Stimulated activated CD8-positive, alpha-beta memory T cell treated with anti-CD3 and anti-CD28 coated beads, Interleukin-15, amount 100 ng/mL, for 48 hours (primary cell): Measurements from ENCODE around the gene NAA30.

Experiments
- DNase-seq, 2 donors: peaks; one replicate each; pipeline ENCODE4 v3.0.0-alpha.2; 2020; ENCODE audit warnings: low read depth in 2 of 2

NAA30 gene

DNA sequence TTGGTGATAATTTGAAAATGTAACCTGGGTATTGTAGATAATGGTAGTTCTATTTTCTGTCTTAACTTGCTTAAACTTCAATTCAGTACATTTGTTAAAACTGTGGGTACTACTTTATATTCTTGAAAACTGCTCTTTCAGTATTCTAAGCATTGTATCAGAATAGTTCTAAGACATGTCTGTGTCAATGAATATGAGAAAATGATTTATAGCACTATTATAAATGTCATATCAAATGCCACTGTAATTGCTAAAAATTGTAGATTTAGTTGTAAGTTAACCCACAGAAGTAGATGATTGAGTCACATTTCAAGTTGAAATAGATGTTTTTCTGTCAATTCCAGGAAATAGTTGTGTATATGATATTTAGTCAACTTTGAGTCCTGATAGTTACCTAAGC is 2.4 kb downstream of the NAA30 start:
- no peak for DNase-seq

DNA sequence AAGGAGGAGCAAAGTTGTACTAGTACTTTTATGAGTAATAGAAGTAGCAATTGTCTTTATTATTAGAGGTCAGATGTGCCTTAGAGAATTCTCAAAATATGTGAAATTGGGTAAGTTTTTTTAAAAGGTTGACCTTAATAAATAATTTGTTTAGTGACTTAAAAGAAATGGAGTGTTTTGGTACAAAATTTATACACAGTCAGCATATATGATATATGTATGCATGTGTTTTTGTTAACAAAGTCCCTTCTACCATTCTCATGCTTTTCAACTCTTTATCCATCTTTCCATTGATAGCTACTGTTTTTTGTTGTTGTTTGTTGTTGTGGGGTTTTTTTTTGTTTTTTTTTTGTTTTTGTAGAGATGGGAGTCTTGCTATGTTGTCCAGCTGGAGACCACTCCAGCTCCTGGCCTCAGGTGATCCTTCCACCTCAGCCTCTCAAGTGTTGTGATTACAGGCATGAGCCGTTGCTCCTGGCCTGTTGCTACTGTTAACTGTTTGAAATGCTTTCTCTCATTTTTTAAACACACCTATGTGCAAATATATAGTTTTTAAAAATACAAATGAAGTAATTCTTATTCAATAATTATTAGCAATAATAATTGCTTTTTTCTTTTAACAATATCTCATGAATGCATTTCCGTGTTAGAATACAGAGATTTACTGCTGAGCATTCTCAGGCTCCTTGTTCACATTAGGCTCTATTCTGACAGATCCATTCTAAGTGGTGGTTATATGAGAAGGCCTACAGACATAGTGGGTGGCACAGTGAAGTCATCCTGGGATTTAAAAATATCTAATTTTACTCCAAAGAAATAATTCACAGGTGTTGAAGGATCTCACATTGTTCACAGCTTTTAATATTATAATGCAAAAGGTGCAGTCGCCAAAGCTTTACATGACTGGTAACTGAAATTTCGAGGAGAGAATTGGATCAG is 10.4 kb downstream of the NAA30 start:
- DNase-seq, result no peak

DNA sequence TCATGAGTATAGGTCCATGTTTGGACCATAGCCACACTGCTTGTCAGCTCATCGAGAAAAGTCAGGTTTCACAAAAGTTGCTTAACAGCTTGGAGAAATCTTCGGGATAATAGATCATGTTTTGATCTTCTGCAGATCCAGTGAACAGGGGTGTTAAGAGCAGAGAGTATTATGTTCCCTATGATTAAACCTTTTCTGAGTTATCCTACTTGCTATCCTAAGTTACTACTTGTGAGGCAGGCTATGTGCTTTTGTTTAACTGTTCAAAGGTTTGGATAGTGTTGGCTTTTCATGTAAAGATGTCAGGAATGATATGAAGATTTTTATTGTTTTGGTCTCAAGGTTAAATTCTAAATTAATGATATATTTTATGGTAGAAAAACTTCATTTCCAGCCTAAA is 11.1 kb downstream of the NAA30 start:
- no peak for DNase-seq

DNA sequence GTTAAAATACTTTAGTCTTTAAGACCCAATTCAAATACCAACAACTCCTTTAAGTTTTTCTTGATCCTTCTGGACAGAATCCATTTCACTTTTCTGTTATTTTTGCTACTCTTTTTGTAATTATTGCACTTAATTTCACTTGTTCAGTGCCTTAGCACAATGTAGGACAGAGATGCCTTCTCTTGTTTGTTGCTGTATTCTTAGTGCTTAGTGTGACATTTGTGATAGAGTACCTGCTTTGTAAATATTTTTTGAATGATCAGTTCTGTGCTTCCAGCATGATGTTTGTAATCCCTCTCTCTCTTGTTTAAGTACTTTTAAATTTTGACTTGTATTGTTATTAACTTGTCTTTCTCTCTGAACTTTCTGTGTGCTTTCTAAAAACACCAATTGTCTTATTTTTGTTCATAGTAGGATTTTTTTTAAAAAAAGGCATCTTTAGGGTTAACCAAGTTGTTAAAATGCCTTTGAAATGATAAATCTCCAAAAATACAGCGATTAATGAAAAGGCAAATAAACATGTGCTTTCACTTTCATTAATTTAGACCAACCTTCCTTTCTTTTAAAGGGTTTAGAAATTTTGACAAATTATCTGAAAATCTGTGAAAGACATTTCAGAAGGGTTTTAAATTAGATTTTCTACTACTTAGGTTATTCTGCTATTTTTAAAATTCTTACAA is 11.9 kb downstream of the NAA30 start:
- DNase-seq, result no peak

DNA sequence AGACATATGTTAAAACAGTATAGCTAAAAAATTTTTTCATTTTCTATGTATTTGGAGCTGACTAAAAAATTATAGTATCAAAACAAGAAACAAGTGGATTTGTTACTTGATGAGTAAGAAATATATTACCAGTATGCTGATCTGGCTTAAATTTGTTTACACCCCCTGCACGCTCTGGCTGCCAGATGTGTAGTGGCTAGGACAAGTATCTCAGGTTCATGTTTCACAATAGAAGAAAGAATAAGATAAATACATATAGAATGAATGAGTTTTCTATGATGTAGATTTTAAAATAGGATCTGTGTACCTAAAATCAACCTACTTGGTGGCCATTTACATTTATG is 13.1 kb downstream of the NAA30 start:
- DNase-seq, result no peak

DNA sequence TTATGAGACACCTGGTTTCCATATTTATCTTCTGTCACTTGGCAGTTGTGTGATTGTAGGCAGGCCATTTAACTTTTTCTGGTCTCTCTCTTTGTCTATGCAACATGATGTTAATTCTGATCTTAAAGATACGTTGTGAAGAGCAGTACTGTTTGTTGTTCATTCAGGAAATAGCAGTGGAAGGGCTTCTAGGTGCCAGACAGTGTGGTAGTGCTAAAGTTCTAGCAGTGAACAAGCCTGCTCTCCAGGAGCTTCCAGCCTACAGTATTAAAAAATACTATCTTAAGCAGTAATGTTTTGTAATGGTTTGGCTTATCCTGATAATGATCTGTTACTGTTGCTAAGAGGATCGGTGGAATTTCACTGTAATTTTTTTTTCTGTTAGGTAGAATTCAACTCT is 15.2 kb downstream of the NAA30 start:
- DNase-seq, result no peak

DNA sequence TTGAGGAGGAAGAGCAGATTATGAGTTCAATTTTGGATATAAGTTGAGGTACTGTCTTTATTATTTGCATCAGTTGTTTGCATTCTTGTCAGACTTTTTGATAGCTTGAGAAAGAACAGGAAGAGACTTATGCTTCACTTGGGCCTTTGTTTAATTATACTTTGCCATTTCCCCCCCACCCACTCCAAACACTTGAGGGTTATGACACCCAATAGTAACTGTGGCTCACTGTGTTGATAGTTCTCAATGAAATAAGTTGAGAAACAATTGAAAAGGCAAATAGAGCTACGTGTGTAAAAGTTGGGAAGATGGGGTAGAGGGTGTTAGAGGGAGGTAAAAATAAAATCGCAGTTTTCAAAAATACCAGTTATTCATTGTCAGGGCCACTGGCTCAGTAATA is 17.7 kb downstream of the NAA30 start:
- no peak for DNase-seq

DNA sequence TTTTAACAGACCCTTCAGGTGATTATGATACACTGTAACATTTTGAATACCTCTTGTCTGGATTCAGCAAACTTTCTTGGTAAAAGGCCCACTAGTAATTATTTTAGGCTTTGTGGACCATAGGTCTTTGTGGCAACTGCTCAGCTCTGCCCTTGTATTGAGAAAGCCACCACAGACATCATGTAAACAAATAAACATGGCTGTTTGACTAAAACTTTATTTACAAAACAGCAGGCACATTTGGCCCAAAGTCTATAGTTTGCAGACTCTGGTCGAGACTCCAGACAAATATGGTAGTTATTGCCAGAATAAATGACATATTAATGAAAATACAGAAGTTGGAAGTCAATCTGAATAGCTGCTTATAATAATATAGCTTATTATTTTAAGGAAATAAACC is 18.2 kb downstream of the NAA30 start:
- DNase-seq, result no peak

DNA sequence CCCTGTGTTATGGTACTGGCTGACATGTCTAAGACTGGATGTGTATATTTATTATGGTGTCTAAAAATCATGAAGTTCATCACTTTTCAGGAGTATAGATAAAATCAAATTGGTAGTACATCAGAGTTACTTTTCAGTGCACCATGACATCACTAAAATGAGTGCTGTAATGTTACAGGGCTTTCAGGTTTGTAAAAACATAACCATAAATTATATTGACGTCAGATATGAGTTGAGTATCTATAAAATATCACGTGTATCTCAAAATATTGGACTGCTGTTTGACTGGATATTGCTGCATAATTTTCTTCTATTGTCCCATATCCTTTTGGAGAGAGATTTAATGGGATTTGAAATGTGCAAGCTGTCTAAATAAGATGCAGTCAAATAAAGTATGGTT is 22.0 kb downstream of the NAA30 start:
- DNase-seq, result no peak

DNA sequence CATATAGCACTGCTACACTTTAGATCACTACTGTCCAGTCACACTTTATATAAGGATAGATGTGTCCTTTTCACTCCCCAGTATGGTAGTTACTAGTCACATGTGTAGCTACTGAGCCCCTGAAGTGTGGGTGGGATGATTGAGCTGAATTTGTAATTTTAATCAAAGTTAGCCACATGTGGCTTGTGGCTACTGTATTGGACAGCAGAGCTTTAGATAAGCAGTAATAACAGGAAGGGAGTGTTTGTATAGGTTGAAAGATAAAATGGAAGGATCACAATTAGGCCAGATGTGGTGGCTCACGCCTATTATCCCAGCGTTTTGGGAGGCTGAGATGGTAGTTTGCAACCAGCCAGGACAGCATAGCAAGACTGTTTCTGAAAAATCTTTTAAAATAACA is 23.5 kb downstream of the NAA30 start:
- DNase-seq, result no peak

DNA sequence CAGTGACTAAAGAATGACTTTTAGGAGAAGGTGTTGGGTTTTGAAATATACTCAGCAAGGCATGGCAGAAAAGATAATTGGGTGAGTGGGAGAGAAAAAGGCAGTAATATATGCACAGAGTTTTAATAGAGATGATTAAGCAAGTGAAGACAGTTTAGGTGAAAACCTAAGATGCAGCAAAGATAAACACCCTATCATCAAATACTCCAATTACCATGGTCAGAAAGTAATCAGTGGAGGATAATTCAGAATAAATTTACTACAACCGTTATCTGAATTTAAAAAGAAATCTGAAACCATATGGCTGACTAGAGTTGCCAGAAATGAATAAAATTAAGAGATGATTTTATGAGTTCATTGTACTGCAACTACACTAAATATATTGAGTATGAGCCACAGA is 26.8 kb downstream of the NAA30 start:
- no peak for DNase-seq

DNA sequence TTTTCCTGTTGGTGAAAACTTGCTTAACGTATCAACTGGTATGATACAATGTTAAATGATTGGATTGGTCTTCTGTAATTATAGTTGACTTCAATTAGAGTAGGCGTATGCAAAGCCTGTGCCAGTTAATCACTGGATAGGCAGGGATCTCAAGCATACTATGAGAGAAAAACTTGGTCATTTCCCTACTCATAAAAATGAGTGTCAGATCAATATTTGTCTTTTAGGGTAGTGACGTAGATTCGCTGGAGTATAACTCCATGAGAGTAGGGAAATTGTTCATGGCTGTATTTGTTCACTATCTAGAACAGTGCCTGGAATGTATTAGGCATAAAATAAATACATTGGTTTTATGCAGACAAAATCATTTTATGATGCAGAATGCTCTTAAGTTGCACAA is 28.6 kb downstream of the NAA30 start:
- no peak for DNase-seq

DNA sequence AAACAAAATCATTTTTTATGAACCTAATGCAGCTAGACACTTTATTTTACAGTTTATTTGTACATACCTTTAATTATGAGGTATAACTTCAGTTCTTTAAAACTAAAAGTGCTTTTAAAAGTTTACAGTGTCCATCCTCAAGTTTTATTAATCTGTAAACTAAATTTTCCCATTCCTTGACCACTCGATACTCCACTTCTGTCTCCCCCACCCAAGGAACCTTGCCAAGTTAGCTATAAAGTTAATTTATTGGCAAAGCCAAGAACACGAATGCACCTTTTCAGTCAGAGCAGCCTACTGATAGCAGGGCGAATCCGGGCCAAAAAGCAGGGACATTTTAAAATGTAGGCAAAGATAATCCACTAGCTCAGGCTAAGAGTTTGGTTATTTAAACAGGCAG is 29.6 kb downstream of the NAA30 start:
- DNase-seq, result no peak

DNA sequence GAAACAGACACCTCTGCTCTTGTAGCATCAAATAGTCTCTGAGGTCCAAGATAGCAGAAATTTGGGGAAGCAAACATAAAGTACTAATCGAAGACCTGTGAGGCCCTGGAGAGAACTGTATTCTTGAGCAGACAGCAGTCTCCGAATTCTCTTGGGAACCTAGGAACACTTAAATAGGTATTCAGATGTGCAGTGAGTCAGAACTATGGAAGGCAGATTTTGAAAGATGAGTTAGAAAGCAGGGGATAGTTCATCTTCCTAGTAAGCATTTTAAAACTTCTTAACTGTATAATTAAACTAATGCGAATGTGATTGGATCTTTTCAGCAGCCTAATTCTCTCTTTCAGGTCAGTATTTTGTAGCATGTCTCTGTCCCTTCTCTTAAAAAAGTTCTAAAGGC is 30.6 kb downstream of the NAA30 start:
- no peak for DNase-seq

DNA sequence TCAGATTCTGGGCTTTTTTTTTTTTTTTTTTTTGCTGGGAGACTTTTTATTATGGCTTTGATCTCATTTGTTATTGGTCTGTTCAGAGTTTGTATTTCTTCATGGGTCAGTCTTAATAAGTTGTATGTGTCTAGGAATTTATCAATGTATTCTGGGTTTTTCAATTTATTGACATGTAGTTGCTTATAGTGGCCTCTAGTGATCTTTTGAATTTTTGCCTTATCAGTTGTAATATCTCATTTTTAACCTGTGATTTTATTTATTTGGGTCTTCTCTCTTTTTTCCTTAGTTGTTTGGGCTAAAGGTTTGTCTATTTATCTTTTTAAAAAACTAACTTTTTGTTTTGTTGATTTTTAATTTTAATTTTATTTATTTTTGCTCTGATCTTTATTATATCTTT is 45.5 kb downstream of the NAA30 start:
- no peak for DNase-seq

DNA sequence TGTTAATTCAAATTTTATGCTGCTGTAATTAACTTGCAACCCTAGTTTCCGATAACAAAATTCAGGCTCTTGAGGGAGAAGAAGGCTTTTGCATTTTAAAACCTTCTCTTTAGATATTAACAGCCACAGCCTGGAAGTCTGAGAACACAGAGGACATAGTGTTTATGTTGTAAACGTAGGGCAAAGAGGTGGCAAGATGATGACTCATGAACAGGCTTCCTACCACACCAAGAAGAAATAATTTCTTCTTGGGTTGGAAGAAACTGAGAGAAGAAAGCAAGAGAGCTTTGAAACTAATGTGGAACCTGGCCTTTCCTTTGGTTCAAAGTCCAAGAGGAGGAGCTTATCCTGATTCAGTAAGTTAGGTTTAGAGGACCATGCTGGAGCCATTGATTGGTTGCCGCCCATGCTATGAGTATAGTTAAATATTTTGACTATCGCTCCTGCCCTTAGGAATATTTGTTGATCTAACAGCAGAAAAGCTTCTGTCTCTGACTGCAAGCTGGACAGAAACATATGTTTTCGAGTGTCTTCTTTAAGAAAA is 71.5 kb downstream of the NAA30 start:
- DNase-seq, result no peak

DNA sequence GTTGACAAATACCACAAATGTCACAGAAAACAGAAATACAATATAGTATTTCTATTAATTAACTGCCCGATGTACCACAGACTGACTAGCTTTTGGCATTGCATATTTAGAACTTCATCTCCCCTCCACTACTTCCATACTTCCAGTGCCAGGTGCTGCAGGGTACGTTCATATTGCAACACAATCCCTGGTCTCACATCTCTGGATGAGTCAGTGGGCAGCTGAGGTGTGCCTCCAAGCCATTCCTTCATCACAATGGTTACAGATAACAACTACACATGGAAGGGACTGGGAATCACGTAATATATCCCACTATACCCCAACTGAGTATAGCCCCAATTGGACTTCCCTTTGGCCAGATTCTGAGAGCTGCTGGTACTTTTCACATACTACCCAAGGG is 72.2 kb downstream of the NAA30 start:
- DNase-seq, result no peak

DNA sequence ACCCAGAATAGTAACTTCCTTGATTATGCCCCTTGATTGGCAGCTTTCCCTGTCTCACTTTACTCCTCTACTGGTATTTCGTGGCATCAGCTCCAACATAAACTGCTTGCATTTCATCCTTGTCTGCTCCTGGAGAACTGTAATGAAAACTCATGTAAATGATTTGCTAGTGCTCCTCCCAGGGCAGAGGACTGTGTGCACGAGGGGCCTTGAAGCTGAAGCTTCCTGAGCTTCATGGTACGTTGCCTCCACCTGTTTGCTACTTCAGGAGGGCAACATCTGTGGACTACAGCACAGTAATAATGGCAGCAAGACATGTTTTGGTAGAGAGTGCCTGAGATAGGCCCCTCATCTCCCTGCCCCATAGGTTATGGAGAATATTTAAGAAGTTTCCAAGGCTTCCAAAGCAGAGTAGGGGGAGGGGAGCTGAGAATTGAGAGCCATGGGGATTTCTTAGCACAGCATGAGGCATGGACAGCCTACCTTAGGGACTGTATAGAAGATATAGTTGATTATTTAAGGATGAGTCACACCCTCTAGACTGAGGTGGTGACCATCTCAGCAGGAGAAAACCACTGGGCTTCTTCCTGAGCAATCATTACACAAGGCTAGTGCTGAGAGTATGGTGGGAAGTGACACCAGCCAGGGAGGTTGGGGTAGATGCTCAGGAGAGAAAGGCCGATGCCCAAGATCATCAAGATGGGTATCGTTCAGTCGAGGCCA is 73.8 kb downstream of the NAA30 start:
- DNase-seq, result no peak
